Measurements from ENCODE around the gene MXD1. TPM values are rescaled to one million over a fixed set of nuclear protein-coding genes. Genes with fewer than 3 reads are reported as not detected.

The MXD1 gene
- total and polyA plus RNA-seq, 4 donors = 4.0 to 63.7 (median 38.2) TPM

GRCh38 chr2:69931832-69932595 lies 17.1 kb downstream of the MXD1 start:
- H3K27me3 ChIP-seq (ENCODE audit: control insufficient read depth in 3 of 3, insufficient read depth in 3 of 3, low read length in 2 of 3) = no peaks in the 10 kb centered on the region
- no peak overlapping the region for H3K4me3 ChIP-seq
- H3K9me3 ChIP-seq (ENCODE audit: control insufficient read depth in 4 of 4, insufficient read depth in 3 of 4, low read length in 3 of 4) = no peaks in the 10 kb centered on the region
- DNase-seq (no peak), ATAC-seq (ENCODE audit: insufficient read depth, low FRiP score) (no peak)
- H3K36me3 ChIP-seq (ENCODE audit: control insufficient read depth in 4 of 4, insufficient read depth in 4 of 4, low read length in 4 of 4) = peaks cover 5 to 15% (median 9%) of the 10 kb centered on the region in 4 donors
- 70 to 75% methylated on average over 7 of the region's 7 CpGs for WGBS, 2 donors
- no peak for TF ChIP-seq CTCF (IDR thresholded peaks at IDR 0.05; ENCODE audit: control extremely low read depth, extremely low read depth)
- H3K9ac ChIP-seq (ENCODE audit: insufficient read depth in 1 of 2, low read length in 2 of 2) = no peak overlapping the region
- peak overlapping the region in 1 of 2 donors; percentile 20 for H3K27ac ChIP-seq (ENCODE audit: low read depth in 1 of 2, low read length in 1 of 2)
- H3K4me1 ChIP-seq (ENCODE audit: control insufficient read depth in 5 of 5, insufficient read depth in 5 of 5, low read length in 5 of 5) = peaks cover 0 to 10% (median 0%) of the 10 kb centered on the region in 5 donors

- no peaks in the 10 kb centered on the region for H3K9me3 ChIP-seq (ENCODE audit: control insufficient read depth in 4 of 4, insufficient read depth in 3 of 4, low read length in 3 of 4)
- peaks cover 7 to 19% (median 10%) of the 10 kb centered on the region in 4 donors for H3K36me3 ChIP-seq (ENCODE audit: control insufficient read depth in 4 of 4, insufficient read depth in 4 of 4, low read length in 4 of 4)
- no peak overlapping the region for H3K27ac ChIP-seq (ENCODE audit: low read depth in 1 of 2, low read length in 1 of 2)
- ATAC-seq (ENCODE audit: insufficient read depth, low FRiP score) = no peak
- H3K4me3 ChIP-seq = no peak overlapping the region
- no peak overlapping the region for H3K9ac ChIP-seq (ENCODE audit: insufficient read depth in 1 of 2, low read length in 2 of 2)
- no peak for DNase-seq
- no peaks in the 10 kb centered on the region for H3K27me3 ChIP-seq (ENCODE audit: control insufficient read depth in 3 of 3, insufficient read depth in 3 of 3, low read length in 2 of 3)
- 61 to 82% methylated on average over 1 of the region's 1 CpG for WGBS, 2 donors
- TF ChIP-seq CTCF (IDR thresholded peaks at IDR 0.05; ENCODE audit: control extremely low read depth, extremely low read depth) = no peak
- peaks cover 0 to 10% (median 0%) of the 10 kb centered on the region in 5 donors for H3K4me1 ChIP-seq (ENCODE audit: control insufficient read depth in 5 of 5, insufficient read depth in 5 of 5, low read length in 5 of 5)
These were observed 17.6 kb downstream of the MXD1 start for GRCh38 chr2:69932596-69932922.

- no peak for TF ChIP-seq CTCF (IDR thresholded peaks at IDR 0.05; ENCODE audit: control extremely low read depth, extremely low read depth)
- Histone ChIP-seq H3K27me3 (ENCODE audit: control insufficient read depth in 3 of 3, insufficient read depth in 3 of 3, low read length in 2 of 3) (no peaks in the 10 kb centered on the region), H3K9ac (ENCODE audit: insufficient read depth in 1 of 2, low read length in 2 of 2) (no peak overlapping the region), H3K4me1 (ENCODE audit: control insufficient read depth in 5 of 5, insufficient read depth in 5 of 5, low read length in 5 of 5) (peaks cover 0 to 10% (median 0%) of the 10 kb centered on the region in 5 donors), H3K9me3 (ENCODE audit: control insufficient read depth in 4 of 4, insufficient read depth in 3 of 4, low read length in 3 of 4) (no peaks in the 10 kb centered on the region), H3K36me3 (ENCODE audit: control insufficient read depth in 4 of 4, insufficient read depth in 4 of 4, low read length in 4 of 4) (peaks cover 11 to 24% (median 15%) of the 10 kb centered on the region in 4 donors), H3K27ac (ENCODE audit: low read depth in 1 of 2, low read length in 1 of 2) (no peak overlapping the region), H3K4me3 (no peak overlapping the region)
- ATAC-seq (ENCODE audit: insufficient read depth, low FRiP score) (peak; percentile 35), DNase-seq (no peak)
These were observed 18.4 kb downstream of the MXD1 start for GRCh38 chr2:69933254-69933828.
